ENCODE measurements around the gene GNA14.

DNA sequence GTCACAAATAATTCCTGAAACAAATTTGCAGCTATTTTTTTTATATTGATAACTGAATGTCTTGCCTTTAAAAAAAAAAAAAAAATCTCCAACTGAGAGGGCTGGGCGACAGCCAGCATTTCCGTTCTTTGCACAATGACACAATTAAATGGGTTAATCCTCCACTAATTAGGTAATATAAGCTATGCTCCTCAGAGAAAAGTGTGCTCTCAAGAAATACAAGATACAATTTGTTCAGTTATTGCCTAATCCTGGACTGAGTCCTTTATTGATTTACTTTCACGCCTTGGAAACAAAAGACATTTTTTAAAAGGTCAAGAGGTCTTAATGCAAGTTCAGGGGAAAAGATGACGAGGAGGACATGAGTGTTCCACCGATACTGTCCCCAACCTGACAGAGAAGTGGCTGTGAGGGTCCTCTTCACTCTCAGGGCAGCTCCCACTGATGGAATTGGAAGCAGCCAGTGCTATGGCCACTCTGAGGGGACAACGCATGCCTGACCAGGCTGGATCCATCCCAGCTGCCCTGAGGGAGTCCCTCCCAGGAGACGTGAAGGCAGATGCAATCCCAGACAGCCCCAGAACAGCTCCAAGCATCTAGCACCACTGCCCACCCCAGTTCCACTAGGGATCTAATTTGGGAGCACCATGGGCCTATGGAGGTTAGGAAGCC, 220.7 kb downstream of the GNA14 start:
- TF ChIP-seq ZFX (IDR thresholded peaks at IDR 0.05) = no peak
- TF ChIP-seq, protein P1, sequence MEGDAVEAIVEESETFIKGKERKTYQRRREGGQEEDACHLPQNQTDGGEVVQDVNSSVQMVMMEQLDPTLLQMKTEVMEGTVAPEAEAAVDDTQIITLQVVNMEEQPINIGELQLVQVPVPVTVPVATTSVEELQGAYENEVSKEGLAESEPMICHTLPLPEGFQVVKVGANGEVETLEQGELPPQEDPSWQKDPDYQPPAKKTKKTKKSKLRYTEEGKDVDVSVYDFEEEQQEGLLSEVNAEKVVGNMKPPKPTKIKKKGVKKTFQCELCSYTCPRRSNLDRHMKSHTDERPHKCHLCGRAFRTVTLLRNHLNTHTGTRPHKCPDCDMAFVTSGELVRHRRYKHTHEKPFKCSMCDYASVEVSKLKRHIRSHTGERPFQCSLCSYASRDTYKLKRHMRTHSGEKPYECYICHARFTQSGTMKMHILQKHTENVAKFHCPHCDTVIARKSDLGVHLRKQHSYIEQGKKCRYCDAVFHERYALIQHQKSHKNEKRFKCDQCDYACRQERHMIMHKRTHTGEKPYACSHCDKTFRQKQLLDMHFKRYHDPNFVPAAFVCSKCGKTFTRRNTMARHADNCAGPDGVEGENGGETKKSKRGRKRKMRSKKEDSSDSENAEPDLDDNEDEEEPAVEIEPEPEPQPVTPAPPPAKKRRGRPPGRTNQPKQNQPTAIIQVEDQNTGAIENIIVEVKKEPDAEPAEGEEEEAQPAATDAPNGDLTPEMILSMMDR (conservative IDR thresholded peaks at IDR 0.05) = no peak
